ENCODE results near the gene TUBA4B.

Gene TUBA4B

GRCh38 chr2:219279151-219279915 is 26.3 kb downstream of the TUBA4B start, which contains the start of gene DNAJB2 (continued):
- TF ChIP-seq ZNF324 (tag by site-specific recombination; IDR thresholded peaks at IDR 0.05), result no peak
- no peak for TF ChIP-seq SALL2 (tag by site-specific recombination; IDR thresholded peaks at IDR 0.05; ENCODE audit: borderline replicate concordance)
- TF ChIP-seq ZNF341 (tag by site-specific recombination; IDR thresholded peaks at IDR 0.05; ENCODE audit: low read depth), result no peak
- TF ChIP-seq, protein P1, sequence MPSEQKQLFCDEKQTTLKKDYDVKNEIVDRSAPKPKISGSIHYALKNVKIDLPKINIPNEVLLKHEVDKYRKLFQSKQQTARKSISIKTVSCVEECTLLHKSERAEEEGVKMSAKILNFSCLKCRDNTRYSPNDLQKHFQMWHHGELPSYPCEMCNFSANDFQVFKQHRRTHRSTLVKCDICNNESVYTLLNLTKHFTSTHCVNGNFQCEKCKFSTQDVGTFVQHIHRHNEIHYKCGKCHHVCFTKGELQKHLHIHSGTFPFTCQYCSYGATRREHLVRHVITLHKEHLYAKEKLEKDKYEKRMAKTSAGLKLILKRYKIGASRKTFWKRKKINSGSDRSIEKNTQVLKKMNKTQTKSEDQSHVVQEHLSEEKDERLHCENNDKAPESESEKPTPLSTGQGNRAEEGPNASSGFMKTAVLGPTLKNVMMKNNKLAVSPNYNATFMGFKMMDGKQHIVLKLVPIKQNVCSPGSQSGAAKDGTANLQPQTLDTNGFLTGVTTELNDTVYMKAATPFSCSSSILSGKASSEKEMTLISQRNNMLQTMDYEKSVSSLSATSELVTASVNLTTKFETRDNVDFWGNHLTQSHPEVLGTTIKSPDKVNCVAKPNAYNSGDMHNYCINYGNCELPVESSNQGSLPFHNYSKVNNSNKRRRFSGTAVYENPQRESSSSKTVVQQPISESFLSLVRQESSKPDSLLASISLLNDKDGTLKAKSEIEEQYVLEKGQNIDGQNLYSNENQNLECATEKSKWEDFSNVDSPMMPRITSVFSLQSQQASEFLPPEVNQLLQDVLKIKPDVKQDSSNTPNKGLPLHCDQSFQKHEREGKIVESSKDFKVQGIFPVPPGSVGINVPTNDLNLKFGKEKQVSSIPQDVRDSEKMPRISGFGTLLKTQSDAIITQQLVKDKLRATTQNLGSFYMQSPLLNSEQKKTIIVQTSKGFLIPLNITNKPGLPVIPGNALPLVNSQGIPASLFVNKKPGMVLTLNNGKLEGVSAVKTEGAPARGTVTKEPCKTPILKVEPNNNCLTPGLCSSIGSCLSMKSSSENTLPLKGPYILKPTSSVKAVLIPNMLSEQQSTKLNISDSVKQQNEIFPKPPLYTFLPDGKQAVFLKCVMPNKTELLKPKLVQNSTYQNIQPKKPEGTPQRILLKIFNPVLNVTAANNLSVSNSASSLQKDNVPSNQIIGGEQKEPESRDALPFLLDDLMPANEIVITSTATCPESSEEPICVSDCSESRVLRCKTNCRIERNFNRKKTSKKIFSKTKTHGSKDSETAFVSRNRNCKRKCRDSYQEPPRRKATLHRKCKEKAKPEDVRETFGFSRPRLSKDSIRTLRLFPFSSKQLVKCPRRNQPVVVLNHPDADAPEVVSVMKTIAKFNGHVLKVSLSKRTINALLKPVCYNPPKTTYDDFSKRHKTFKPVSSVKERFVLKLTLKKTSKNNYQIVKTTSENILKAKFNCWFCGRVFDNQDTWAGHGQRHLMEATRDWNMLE (tag by site-specific recombination; conservative IDR thresholded peaks at IDR 0.05; ENCODE audit: low read depth), result no peak
- TF ChIP-seq KLF9 (tag by site-specific recombination; IDR thresholded peaks at IDR 0.05; ENCODE audit: low read depth), result peak; percentile 81
- peak; percentile 84 for TF ChIP-seq GLIS2 (tag by site-specific recombination; IDR thresholded peaks at IDR 0.05)
- no peak for TF ChIP-seq ZNF416 (tag by site-specific recombination; IDR thresholded peaks at IDR 0.05)
- no peak for TF ChIP-seq ZNF670 (tag by site-specific recombination; IDR thresholded peaks at IDR 0.05; ENCODE audit: low read depth)
- TF ChIP-seq WT1 (tag by site-specific recombination; IDR thresholded peaks at IDR 0.05), result peak; percentile 55; the same call in 1 of the 2 replicates
- TF ChIP-seq PBX3 (CRISPR knock-in tag; IDR thresholded peaks at IDR 0.05), result no peak
- TF ChIP-seq, protein P2, sequence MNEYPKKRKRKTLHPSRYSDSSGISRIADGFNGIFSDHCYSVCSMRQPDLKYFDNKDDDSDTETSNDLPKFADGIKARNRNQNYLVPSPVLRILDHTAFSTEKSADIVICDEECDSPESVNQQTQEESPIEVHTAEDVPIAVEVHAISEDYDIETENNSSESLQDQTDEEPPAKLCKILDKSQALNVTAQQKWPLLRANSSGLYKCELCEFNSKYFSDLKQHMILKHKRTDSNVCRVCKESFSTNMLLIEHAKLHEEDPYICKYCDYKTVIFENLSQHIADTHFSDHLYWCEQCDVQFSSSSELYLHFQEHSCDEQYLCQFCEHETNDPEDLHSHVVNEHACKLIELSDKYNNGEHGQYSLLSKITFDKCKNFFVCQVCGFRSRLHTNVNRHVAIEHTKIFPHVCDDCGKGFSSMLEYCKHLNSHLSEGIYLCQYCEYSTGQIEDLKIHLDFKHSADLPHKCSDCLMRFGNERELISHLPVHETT (tag by site-specific recombination; IDR thresholded peaks at IDR 0.05), result peak; percentile 74; the same call in 1 of the 2 replicates
- TF ChIP-seq ZNF701 (tag by site-specific recombination; IDR thresholded peaks at IDR 0.05), result no peak
- TF ChIP-seq MZF1 (tag by site-specific recombination; IDR thresholded peaks at IDR 0.05; ENCODE audit: borderline replicate concordance), result no peak
- TF ChIP-seq ZNF16 (tag by site-specific recombination; IDR thresholded peaks at IDR 0.05; ENCODE audit: low read depth), result no peak
- TF ChIP-seq, protein P3, sequence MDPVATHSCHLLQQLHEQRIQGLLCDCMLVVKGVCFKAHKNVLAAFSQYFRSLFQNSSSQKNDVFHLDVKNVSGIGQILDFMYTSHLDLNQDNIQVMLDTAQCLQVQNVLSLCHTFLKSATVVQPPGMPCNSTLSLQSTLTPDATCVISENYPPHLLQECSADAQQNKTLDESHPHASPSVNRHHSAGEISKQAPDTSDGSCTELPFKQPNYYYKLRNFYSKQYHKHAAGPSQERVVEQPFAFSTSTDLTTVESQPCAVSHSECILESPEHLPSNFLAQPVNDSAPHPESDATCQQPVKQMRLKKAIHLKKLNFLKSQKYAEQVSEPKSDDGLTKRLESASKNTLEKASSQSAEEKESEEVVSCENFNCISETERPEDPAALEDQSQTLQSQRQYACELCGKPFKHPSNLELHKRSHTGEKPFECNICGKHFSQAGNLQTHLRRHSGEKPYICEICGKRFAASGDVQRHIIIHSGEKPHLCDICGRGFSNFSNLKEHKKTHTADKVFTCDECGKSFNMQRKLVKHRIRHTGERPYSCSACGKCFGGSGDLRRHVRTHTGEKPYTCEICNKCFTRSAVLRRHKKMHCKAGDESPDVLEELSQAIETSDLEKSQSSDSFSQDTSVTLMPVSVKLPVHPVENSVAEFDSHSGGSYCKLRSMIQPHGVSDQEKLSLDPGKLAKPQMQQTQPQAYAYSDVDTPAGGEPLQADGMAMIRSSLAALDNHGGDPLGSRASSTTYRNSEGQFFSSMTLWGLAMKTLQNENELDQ (tag by site-specific recombination; IDR thresholded peaks at IDR 0.05; ENCODE audit: low read depth), result no peak
- TF ChIP-seq ZNF558 (tag by site-specific recombination; IDR thresholded peaks at IDR 0.05), result no peak
- no peak for TF ChIP-seq ZNF501 (tag by site-specific recombination; IDR thresholded peaks at IDR 0.05)
- no peak for TF ChIP-seq ZNF280D (tag by site-specific recombination; IDR thresholded peaks at IDR 0.05)
- TF ChIP-seq, protein P4, sequence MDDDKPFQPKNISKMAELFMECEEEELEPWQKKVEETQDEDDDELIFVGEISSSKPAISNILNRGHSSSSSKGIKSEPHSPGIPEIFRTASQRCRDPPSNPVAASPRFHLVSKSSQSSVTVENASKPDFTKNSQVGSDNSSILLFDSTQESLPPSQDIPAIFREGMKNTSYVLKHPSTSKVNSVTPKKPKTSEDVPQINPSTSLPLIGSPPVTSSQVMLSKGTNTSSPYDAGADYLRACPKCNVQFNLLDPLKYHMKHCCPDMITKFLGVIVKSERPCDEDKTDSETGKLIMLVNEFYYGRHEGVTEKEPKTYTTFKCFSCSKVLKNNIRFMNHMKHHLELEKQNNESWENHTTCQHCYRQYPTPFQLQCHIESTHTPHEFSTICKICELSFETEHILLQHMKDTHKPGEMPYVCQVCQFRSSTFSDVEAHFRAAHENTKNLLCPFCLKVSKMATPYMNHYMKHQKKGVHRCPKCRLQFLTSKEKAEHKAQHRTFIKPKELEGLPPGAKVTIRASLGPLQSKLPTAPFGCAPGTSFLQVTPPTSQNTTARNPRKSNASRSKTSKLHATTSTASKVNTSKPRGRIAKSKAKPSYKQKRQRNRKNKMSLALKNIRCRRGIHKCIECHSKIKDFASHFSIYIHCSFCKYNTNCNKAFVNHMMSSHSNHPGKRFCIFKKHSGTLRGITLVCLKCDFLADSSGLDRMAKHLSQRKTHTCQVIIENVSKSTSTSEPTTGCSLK (tag by site-specific recombination; IDR thresholded peaks at IDR 0.05), result no peak
- TF ChIP-seq, protein P5, sequence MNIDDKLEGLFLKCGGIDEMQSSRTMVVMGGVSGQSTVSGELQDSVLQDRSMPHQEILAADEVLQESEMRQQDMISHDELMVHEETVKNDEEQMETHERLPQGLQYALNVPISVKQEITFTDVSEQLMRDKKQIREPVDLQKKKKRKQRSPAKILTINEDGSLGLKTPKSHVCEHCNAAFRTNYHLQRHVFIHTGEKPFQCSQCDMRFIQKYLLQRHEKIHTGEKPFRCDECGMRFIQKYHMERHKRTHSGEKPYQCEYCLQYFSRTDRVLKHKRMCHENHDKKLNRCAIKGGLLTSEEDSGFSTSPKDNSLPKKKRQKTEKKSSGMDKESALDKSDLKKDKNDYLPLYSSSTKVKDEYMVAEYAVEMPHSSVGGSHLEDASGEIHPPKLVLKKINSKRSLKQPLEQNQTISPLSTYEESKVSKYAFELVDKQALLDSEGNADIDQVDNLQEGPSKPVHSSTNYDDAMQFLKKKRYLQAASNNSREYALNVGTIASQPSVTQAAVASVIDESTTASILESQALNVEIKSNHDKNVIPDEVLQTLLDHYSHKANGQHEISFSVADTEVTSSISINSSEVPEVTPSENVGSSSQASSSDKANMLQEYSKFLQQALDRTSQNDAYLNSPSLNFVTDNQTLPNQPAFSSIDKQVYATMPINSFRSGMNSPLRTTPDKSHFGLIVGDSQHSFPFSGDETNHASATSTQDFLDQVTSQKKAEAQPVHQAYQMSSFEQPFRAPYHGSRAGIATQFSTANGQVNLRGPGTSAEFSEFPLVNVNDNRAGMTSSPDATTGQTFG (tag by site-specific recombination; IDR thresholded peaks at IDR 0.05; ENCODE audit: borderline replicate concordance), result no peak

Measured in HEK293 (cell line).